K562 (cell line): ENCODE results near the gene GNG5. TPM values are rescaled to one million over a fixed set of nuclear protein-coding genes. Genes with fewer than 3 reads are reported as not detected.

Source experiments
- polyA plus RNA-seq, 8 experiments: library from polyadenylated mRNA; depleted of rRNA in 4 of 8; stranded (reverse) in 5 of 8; unstranded in 3 of 8; fragments of >200 nt; fragmentation: Nextera tagmentation in 2 of 8; fragmentation: Illumina TruSeq in 1 of 8; extraction: Ambion mirVana in 2 of 8; extraction: Trizol in 1 of 8; gene quantifications; 2 replicates each; pipeline versions ENCODE4 v1.2.1 to v1.2.3, GENCODE V29; 2011 to 2014; ENCODE audit warnings: inconsistent platforms in 1 of 8, missing spikeins in 1 of 8
- total RNA-seq, 7 experiments: library from RNA; depleted of rRNA in 6 of 7; stranded (reverse); fragments of >200 nt in 6 of 7; fragmentation: Illumina TruSeq in 2 of 7; extraction: Trizol in 2 of 7; gene quantifications; 2 replicates each; pipeline versions ENCODE4 v1.2.1 to v1.2.3, GENCODE V29; 2011 to 2021; ENCODE audit warnings: low replicate concordance in 1 of 7

GNG5 gene
- total and polyA plus RNA-seq, 9 of the 15 experiments (the other 6 are each of a cell fraction or from before 2014, with no cell fraction given), result 61.9 to 243 (median 150) TPM

Other genes starting within 250 kb of the GNG5 start
- 0.86 and 1.1 TPM in 2 replicates for gene SAMD13, start 204.9 kb downstream of the GNG5 start, total RNA-seq (2014; rRNA removed)
- 1.1 and 1.3 TPM in 2 replicates for gene SAMD13, start 204.9 kb downstream of the GNG5 start, total RNA-seq (2014; rRNA removed; fragmentation: Illumina TruSeq; extraction: Trizol)
- 1.2 and 1.3 TPM in 2 replicates for gene SAMD13, start 204.9 kb downstream of the GNG5 start, total RNA-seq (2015; rRNA removed; fragmentation: Illumina TruSeq; extraction: Trizol)
- gene SAMD13, start 204.9 kb downstream of the GNG5 start, total RNA-seq (2021), result 0.56 and 0.78 TPM in 2 replicates
- 0.39 and 0.96 TPM in 2 replicates for gene SAMD13, start 204.9 kb downstream of the GNG5 start, polyA plus RNA-seq (2011; rRNA removed)
- 1.1 and 1.2 TPM in 2 replicates for gene SAMD13, start 204.9 kb downstream of the GNG5 start, polyA plus RNA-seq (2014; fragmentation: Illumina TruSeq; extraction: Trizol)
- under 1 TPM; 0.92 to 1.00 TPM for gene SAMD13, start 204.9 kb downstream of the GNG5 start, polyA plus RNA-seq (2014; fragmentation: Nextera tagmentation; extraction: Ambion mirVana)
- 1.7 and 2.7 TPM in 2 replicates for gene SAMD13, start 204.9 kb downstream of the GNG5 start, polyA plus RNA-seq (2014; rRNA removed)
- gene DNASE2B, start 108.1 kb downstream of the GNG5 start, total RNA-seq (2014; rRNA removed), result not detected in 2 replicates
- gene DNASE2B, start 108.1 kb downstream of the GNG5 start, total RNA-seq (2014; rRNA removed; fragmentation: Illumina TruSeq; extraction: Trizol), result not detected in 2 replicates
- gene DNASE2B, start 108.1 kb downstream of the GNG5 start, total RNA-seq (2015; rRNA removed; fragmentation: Illumina TruSeq; extraction: Trizol), result not detected in 2 replicates
- not detected in 2 replicates for gene DNASE2B, start 108.1 kb downstream of the GNG5 start, total RNA-seq (2021)
- not detected in 2 replicates for gene DNASE2B, start 108.1 kb downstream of the GNG5 start, polyA plus RNA-seq (2011; rRNA removed)
- not detected in 2 replicates for gene DNASE2B, start 108.1 kb downstream of the GNG5 start, polyA plus RNA-seq (2014; fragmentation: Illumina TruSeq; extraction: Trizol)
- not detected for gene DNASE2B, start 108.1 kb downstream of the GNG5 start, polyA plus RNA-seq (2014; fragmentation: Nextera tagmentation; extraction: Ambion mirVana)
- not detected in 2 replicates for gene DNASE2B, start 108.1 kb downstream of the GNG5 start, polyA plus RNA-seq (2014; rRNA removed)
- 101 and 113 TPM in 2 replicates for gene RPF1, start 27.3 kb downstream of the GNG5 start, total RNA-seq (2014; rRNA removed)
- gene RPF1, start 27.3 kb downstream of the GNG5 start, total RNA-seq (2014; rRNA removed; fragmentation: Illumina TruSeq; extraction: Trizol), result 90.2 and 101 TPM in 2 replicates
- gene RPF1, start 27.3 kb downstream of the GNG5 start, total RNA-seq (2015; rRNA removed; fragmentation: Illumina TruSeq; extraction: Trizol), result 91.9 and 99.8 TPM in 2 replicates
- gene RPF1, start 27.3 kb downstream of the GNG5 start, total RNA-seq (2021), result 52.4 and 54.8 TPM in 2 replicates
- gene RPF1, start 27.3 kb downstream of the GNG5 start, polyA plus RNA-seq (2011; rRNA removed), result 64.8 and 88.8 TPM in 2 replicates
- gene RPF1, start 27.3 kb downstream of the GNG5 start, polyA plus RNA-seq (2014; fragmentation: Illumina TruSeq; extraction: Trizol), result 123 and 156 TPM in 2 replicates
- 10 to 100 TPM; 68.0 to 84.7 TPM for gene RPF1, start 27.3 kb downstream of the GNG5 start, polyA plus RNA-seq (2014; fragmentation: Nextera tagmentation; extraction: Ambion mirVana)
- 126 TPM in 2 replicates for gene RPF1, start 27.3 kb downstream of the GNG5 start, polyA plus RNA-seq (2014; rRNA removed)
- 0.86 TPM in 1 of 2 replicates, not detected in the other for gene SPATA1, start 195 bp downstream of the GNG5 start, total RNA-seq (2014; rRNA removed)
- gene SPATA1, start 195 bp downstream of the GNG5 start, total RNA-seq (2014; rRNA removed; fragmentation: Illumina TruSeq; extraction: Trizol), result 1.5 and 1.7 TPM in 2 replicates
- gene SPATA1, start 195 bp downstream of the GNG5 start, total RNA-seq (2015; rRNA removed; fragmentation: Illumina TruSeq; extraction: Trizol), result 1.6 and 1.8 TPM in 2 replicates
- gene SPATA1, start 195 bp downstream of the GNG5 start, total RNA-seq (2021), result 2.2 and 2.3 TPM in 2 replicates
- gene SPATA1, start 195 bp downstream of the GNG5 start, polyA plus RNA-seq (2011; rRNA removed), result 1.4 and 2.9 TPM in 2 replicates
- 0.79 TPM in 1 of 2 replicates, not detected in the other for gene SPATA1, start 195 bp downstream of the GNG5 start, polyA plus RNA-seq (2014; fragmentation: Illumina TruSeq; extraction: Trizol)
- 1 to 10 TPM; 1.1 TPM for gene SPATA1, start 195 bp downstream of the GNG5 start, polyA plus RNA-seq (2014; fragmentation: Nextera tagmentation; extraction: Ambion mirVana)
- gene SPATA1, start 195 bp downstream of the GNG5 start, polyA plus RNA-seq (2014; rRNA removed), result 0.40 and 1.8 TPM in 2 replicates
- gene CTBS, start 67.9 kb upstream of the GNG5 start, total RNA-seq (2014; rRNA removed), result 5.8 and 6.5 TPM in 2 replicates
- 9.9 and 10.6 TPM in 2 replicates for gene CTBS, start 67.9 kb upstream of the GNG5 start, total RNA-seq (2014; rRNA removed; fragmentation: Illumina TruSeq; extraction: Trizol)
- 6.9 and 7.2 TPM in 2 replicates for gene CTBS, start 67.9 kb upstream of the GNG5 start, total RNA-seq (2015; rRNA removed; fragmentation: Illumina TruSeq; extraction: Trizol)
- 10.3 and 12.2 TPM in 2 replicates for gene CTBS, start 67.9 kb upstream of the GNG5 start, total RNA-seq (2021)
- 19.8 and 20.0 TPM in 2 replicates for gene CTBS, start 67.9 kb upstream of the GNG5 start, polyA plus RNA-seq (2011; rRNA removed)
- gene CTBS, start 67.9 kb upstream of the GNG5 start, polyA plus RNA-seq (2014; fragmentation: Illumina TruSeq; extraction: Trizol), result 10.6 and 11.5 TPM in 2 replicates
- gene CTBS, start 67.9 kb upstream of the GNG5 start, polyA plus RNA-seq (2014; fragmentation: Nextera tagmentation; extraction: Ambion mirVana), result 1 to 10 TPM; 3.0 to 4.7 TPM
- gene CTBS, start 67.9 kb upstream of the GNG5 start, polyA plus RNA-seq (2014; rRNA removed), result 8.6 and 10.1 TPM in 2 replicates
- 42.0 and 53.7 TPM in 2 replicates for gene SSX2IP, start 183.9 kb upstream of the GNG5 start, total RNA-seq (2014; rRNA removed)
- gene SSX2IP, start 183.9 kb upstream of the GNG5 start, total RNA-seq (2014; rRNA removed; fragmentation: Illumina TruSeq; extraction: Trizol), result 96.7 and 113 TPM in 2 replicates
- gene SSX2IP, start 183.9 kb upstream of the GNG5 start, total RNA-seq (2015; rRNA removed; fragmentation: Illumina TruSeq; extraction: Trizol), result 69.7 and 73.9 TPM in 2 replicates
- 66.4 and 66.7 TPM in 2 replicates for gene SSX2IP, start 183.9 kb upstream of the GNG5 start, total RNA-seq (2021)
- gene SSX2IP, start 183.9 kb upstream of the GNG5 start, polyA plus RNA-seq (2011; rRNA removed), result 40.6 and 61.7 TPM in 2 replicates
- 54.3 and 62.1 TPM in 2 replicates for gene SSX2IP, start 183.9 kb upstream of the GNG5 start, polyA plus RNA-seq (2014; fragmentation: Illumina TruSeq; extraction: Trizol)
- gene SSX2IP, start 183.9 kb upstream of the GNG5 start, polyA plus RNA-seq (2014; fragmentation: Nextera tagmentation; extraction: Ambion mirVana), result 10 to 100 TPM; 20.6 to 25.8 TPM
- gene SSX2IP, start 183.9 kb upstream of the GNG5 start, polyA plus RNA-seq (2014; rRNA removed), result 45.4 and 50.5 TPM in 2 replicates